ENCODE measurements around the gene CLEC18B.
"Not testable (repeated sequence)": the region's sequence is repeated elsewhere in the genome, so short reads cannot be mapped to it uniquely, and the experiment has no call there.

GRCh38 chr16:74361646-74362610 lies 59.4 kb downstream of the CLEC18B start:
- TF ChIP-seq CTCF (IDR thresholded peaks at IDR 0.05); ZFX (IDR thresholded peaks at IDR 0.05; ENCODE audit: borderline replicate concordance): not testable (repeated sequence)

Data from 22Rv1 (cell line).